HepG2 (cell line): Measurements from ENCODE around the gene BCKDHA.

ENCODE experiments used
- ATF7-NPFF ChIP-seq: sonication (generic); formaldehyde crosslinking; IDR thresholded peaks from 2 replicates; pipeline ENCODE4 v1.8.1; 2023; ENCODE audit warnings: mild to moderate bottlenecking, low read depth, missing genetic modification reagents, moderate library complexity
- CHD4 ChIP-seq: fragments of 200-600 bp; sonication (generic); IDR thresholded peaks from 2 replicates; pipeline ENCODE4 v1.7.0; 2017; ENCODE audit warnings: mild to moderate bottlenecking, low read length, borderline replicate concordance
- CREM ChIP-seq, 2 experiments: sonication (generic) in 1 of 2; formaldehyde crosslinking in 1 of 2; IDR thresholded peaks; 2 replicates each; pipeline versions ENCODE4 v1.4.0 to v1.6.1; 2016 to 2020; ENCODE audit warnings: antibody characterized with exemption in 1 of 2, mild to moderate bottlenecking in 1 of 2, missing genetic modification reagents in 1 of 2
- CTCF ChIP-seq: sonication (generic); formaldehyde crosslinking; IDR thresholded peaks from 2 replicates; pipeline ENCODE4 v1.5.0; 2020; ENCODE audit warnings: mild to moderate bottlenecking, missing genetic modification reagents, moderate library complexity
- EP300 ChIP-seq, 3 experiments: sonication (generic) in 1 of 3; formaldehyde crosslinking in 1 of 3; IDR thresholded peaks; 2 replicates each; pipeline versions ENCODE4 v1.5.1 to v1.6.1; 2011 to 2020; ENCODE audit warnings: low read depth in 2 of 3, low read length in 2 of 3, borderline replicate concordance in 1 of 3, improper control_type of control experiment in 1 of 3, mild to moderate bottlenecking in 1 of 3, missing genetic modification reagents in 1 of 3, moderate library complexity in 1 of 3
- EZH2 ChIP-seq: conservative IDR thresholded peaks from 2 replicates; pipeline ENCODE4 v1.6.1; 2012; ENCODE audit warnings: mild to moderate bottlenecking, low read depth, low read length, moderate library complexity
- NFIB ChIP-seq: sonication (generic); formaldehyde crosslinking; IDR thresholded peaks from 2 replicates; pipeline ENCODE4 v1.9.0; 2021; ENCODE audit warnings: missing genetic modification reagents, mild to moderate bottlenecking, borderline replicate concordance
- NFIC ChIP-seq: IDR thresholded peaks from 2 replicates; pipeline ENCODE4 v1.6.1; 2012; ENCODE audit warnings: mild to moderate bottlenecking, low read length, inconsistent platforms
- ZNF121 ChIP-seq: sonication (generic); formaldehyde crosslinking; IDR thresholded peaks from 2 replicates; pipeline ENCODE4 v1.5.0; 2020; ENCODE audit warnings: mild to moderate bottlenecking, missing genetic modification reagents
- ZNF318 ChIP-seq: sonication (generic); formaldehyde crosslinking; IDR thresholded peaks from 2 replicates; pipeline ENCODE4 v1.4.0; 2020; ENCODE audit warnings: mild to moderate bottlenecking, missing genetic modification reagents
- ZNF501 ChIP-seq: sonication (generic); formaldehyde crosslinking; IDR thresholded peaks from 2 replicates; pipeline ENCODE4 v1.5.1; 2020; ENCODE audit warnings: mild to moderate bottlenecking, moderate library complexity, missing genetic modification reagents

GRCh38 chr19:41412953-41413352 is 15.3 kb downstream of the BCKDHA start:
- TF ChIP-seq ZNF121 (CRISPR knock-in tag): no peak
- TF ChIP-seq EZH2: no peak
- TF ChIP-seq ZNF501 (CRISPR knock-in tag): no peak
- no peak for TF ChIP-seq NFIB (CRISPR knock-in tag)
- TF ChIP-seq CTCF (CRISPR knock-in tag): no peak
- no peak for TF ChIP-seq CHD4
- TF ChIP-seq NFIC: no peak
- TF ChIP-seq ATF7-NPFF: no peak
- no peak for TF ChIP-seq ZNF318
- TF ChIP-seq EP300 (IDR thresholded peaks at IDR 0.05; ENCODE audit: low read depth in 2 of 2, low read length in 2 of 2): no peak
- TF ChIP-seq EP300 (CRISPR knock-in tag; IDR thresholded peaks at IDR 0.05; ENCODE audit: borderline replicate concordance): no peak
- no peak for TF ChIP-seq CREM (IDR thresholded peaks at IDR 0.05)
- no peak for TF ChIP-seq CREM (CRISPR knock-in tag; IDR thresholded peaks at IDR 0.05)
